ENCODE measurements around the gene STRN.

The STRN gene

GRCh38 chr2:36808386-36809068 lies 157.8 kb downstream of the STRN start:
- ATAC-seq (no peak), DNase-seq (no peak)
- no peaks in the 10 kb centered on the region for H3K9me3 Mint-ChIP-seq
- peaks cover 8% of the 10 kb centered on the region for H3K27me3 Mint-ChIP-seq
- H3K27ac Mint-ChIP-seq: no peak overlapping the region
- no peak overlapping the region for H3K4me3 Mint-ChIP-seq
- no peaks in the 10 kb centered on the region for H3K4me1 Mint-ChIP-seq

GRCh38 chr2:36807223-36807886 lies 159.0 kb downstream of the STRN start:
- ATAC-seq (no peak), DNase-seq (no peak)
- peaks cover 8% of the 10 kb centered on the region for H3K27me3 Mint-ChIP-seq
- no peaks in the 10 kb centered on the region for H3K9me3 Mint-ChIP-seq
- H3K4me1 Mint-ChIP-seq: no peaks in the 10 kb centered on the region
- H3K27ac Mint-ChIP-seq: no peak overlapping the region
- no peak overlapping the region for H3K4me3 Mint-ChIP-seq

- ATAC-seq: no peak
- no peak overlapping the region for H3K4me3 Mint-ChIP-seq
- no peaks in the 10 kb centered on the region for H3K4me1 Mint-ChIP-seq
Observed at GRCh38 chr2:36805635-36806224, 160.6 kb downstream of the STRN start.

GRCh38 chr2:36802952-36803351 lies 163.4 kb downstream of the STRN start:
- Mint-ChIP-seq H3K27me3 (peaks cover 10% of the 10 kb centered on the region), H3K27ac (peak overlapping the region in 1 of 2 donors; percentile 21), H3K4me1 (no peaks in the 10 kb centered on the region), H3K9me3 (no peaks in the 10 kb centered on the region), H3K4me3 (no peak overlapping the region)
- DNase-seq (no peak), ATAC-seq (no peak)

More at GRCh38 chr2:36805635-36806224, 160.6 kb downstream of the STRN start:
- Mint-ChIP-seq H3K27me3 (peaks cover 8% of the 10 kb centered on the region), H3K9me3 (no peaks in the 10 kb centered on the region), H3K27ac (no peak overlapping the region)
- no peak for DNase-seq

GRCh38 chr2:36801088-36801487 lies 165.2 kb downstream of the STRN start:
- H3K9me3 Mint-ChIP-seq: no peaks in the 10 kb centered on the region
- H3K4me3 Mint-ChIP-seq: no peak overlapping the region
- no peaks in the 10 kb centered on the region for H3K4me1 Mint-ChIP-seq
- no peak for DNase-seq
- peaks cover 16% of the 10 kb centered on the region for H3K27me3 Mint-ChIP-seq
- no peak overlapping the region for H3K27ac Mint-ChIP-seq
- ATAC-seq: no peak

- Mint-ChIP-seq H3K27me3 (peaks cover 23% of the 10 kb centered on the region), H3K4me3 (no peak overlapping the region), H3K9me3 (no peaks in the 10 kb centered on the region), H3K27ac (no peak overlapping the region), H3K4me1 (no peaks in the 10 kb centered on the region)
- DNase-seq (no peak), ATAC-seq (no peak)
Observed at GRCh38 chr2:36800381-36800780, 166.0 kb downstream of the STRN start.

GRCh38 chr2:36798724-36799123 lies 167.6 kb downstream of the STRN start:
- ATAC-seq (no peak), DNase-seq (no peak)
- H3K27me3 Mint-ChIP-seq: peaks cover 23% of the 10 kb centered on the region
- H3K9me3 Mint-ChIP-seq: no peaks in the 10 kb centered on the region
- no peak overlapping the region for H3K27ac Mint-ChIP-seq
- no peaks in the 10 kb centered on the region for H3K4me1 Mint-ChIP-seq
- H3K4me3 Mint-ChIP-seq: no peak overlapping the region

GRCh38 chr2:36797324-36798070 lies 168.8 kb downstream of the STRN start:
- H3K9me3 Mint-ChIP-seq: no peaks in the 10 kb centered on the region
- peak overlapping the region in 1 of 2 donors; percentile 49 for H3K27ac Mint-ChIP-seq
- no peak overlapping the region for H3K4me3 Mint-ChIP-seq
- ATAC-seq (no peak), DNase-seq (no peak)
- H3K4me1 Mint-ChIP-seq: no peaks in the 10 kb centered on the region
- H3K27me3 Mint-ChIP-seq: peaks cover 23% of the 10 kb centered on the region
